Measurements from ENCODE around the gene CD38.

DNA sequence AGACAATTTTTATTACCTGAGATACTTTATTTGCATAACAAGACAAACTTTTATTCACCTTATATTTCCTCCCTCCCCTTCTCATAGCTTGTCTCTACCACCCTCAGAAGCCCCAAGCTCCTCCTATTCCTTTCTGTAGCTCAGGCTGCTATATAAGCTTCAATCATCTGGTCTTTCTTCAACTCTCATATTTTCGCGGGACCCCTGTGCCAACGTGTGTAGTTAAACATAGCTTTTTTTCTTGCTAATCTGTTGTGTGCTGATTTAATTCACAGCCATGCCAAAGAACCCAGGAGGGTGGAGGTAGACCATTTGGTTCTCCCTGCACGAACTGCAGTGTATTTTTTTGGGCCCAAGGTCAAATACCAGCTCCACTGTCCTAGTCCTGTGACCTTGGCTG, 21.1 kb upstream of the CD38 start:
- TF ChIP-seq, protein P1, sequence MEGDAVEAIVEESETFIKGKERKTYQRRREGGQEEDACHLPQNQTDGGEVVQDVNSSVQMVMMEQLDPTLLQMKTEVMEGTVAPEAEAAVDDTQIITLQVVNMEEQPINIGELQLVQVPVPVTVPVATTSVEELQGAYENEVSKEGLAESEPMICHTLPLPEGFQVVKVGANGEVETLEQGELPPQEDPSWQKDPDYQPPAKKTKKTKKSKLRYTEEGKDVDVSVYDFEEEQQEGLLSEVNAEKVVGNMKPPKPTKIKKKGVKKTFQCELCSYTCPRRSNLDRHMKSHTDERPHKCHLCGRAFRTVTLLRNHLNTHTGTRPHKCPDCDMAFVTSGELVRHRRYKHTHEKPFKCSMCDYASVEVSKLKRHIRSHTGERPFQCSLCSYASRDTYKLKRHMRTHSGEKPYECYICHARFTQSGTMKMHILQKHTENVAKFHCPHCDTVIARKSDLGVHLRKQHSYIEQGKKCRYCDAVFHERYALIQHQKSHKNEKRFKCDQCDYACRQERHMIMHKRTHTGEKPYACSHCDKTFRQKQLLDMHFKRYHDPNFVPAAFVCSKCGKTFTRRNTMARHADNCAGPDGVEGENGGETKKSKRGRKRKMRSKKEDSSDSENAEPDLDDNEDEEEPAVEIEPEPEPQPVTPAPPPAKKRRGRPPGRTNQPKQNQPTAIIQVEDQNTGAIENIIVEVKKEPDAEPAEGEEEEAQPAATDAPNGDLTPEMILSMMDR (IDR thresholded peaks at IDR 0.05), result no peak
- no peak for TF ChIP-seq POLR2A (IDR thresholded peaks at IDR 0.05)
